ENCODE measurements around the gene GPATCH1.

Gene GPATCH1

GRCh38 chr19:33071887-33072286, 9.1 kb upstream of the GPATCH1 start:
- no peak for TF ChIP-seq FOXA1 (IDR thresholded peaks at IDR 0.05)
- no peak for TF ChIP-seq SUZ12 (IDR thresholded peaks at IDR 0.05)
- ChIA-PET POLR2A (interaction anchor here (0.7 kb wide), 1 partner anchor 9 kb away, joined by 5 read pairs; the partner anchor contains the start of gene GPATCH1), CTCF (no interaction called here)
- DNase-seq (ENCODE audit: extremely low spot score) = no peak

GRCh38 chr19:33075519-33075918, 5.5 kb upstream of the GPATCH1 start:
- TF ChIP-seq SP1 (IDR thresholded peaks at IDR 0.05) (no peak), SUZ12 (IDR thresholded peaks at IDR 0.05) (no peak), LEF1 (IDR thresholded peaks at IDR 0.05; ENCODE audit: borderline replicate concordance) (no peak), L3MBTL2 (conservative IDR thresholded peaks at IDR 0.05) (no peak)
- DNase-seq (ENCODE audit: extremely low spot score) = no peak
- POLR2A ChIA-PET = no interaction called here
- CTCF ChIA-PET = no interaction called here

GRCh38 chr19:33085570-33086128, 4.7 kb downstream of the GPATCH1 start:
- ChIA-PET CTCF (no interaction called here), POLR2A (no interaction called here)
- no peak for DNase-seq (ENCODE audit: extremely low spot score)

GRCh38 chr19:33086955-33087354, 6.0 kb downstream of the GPATCH1 start:
- POLR2A ChIA-PET = no interaction called here
- TF ChIP-seq NFRKB (IDR thresholded peaks at IDR 0.05) = no peak
- TF ChIP-seq SP1 (IDR thresholded peaks at IDR 0.05) = no peak
- no peak for TF ChIP-seq CTBP1 (IDR thresholded peaks at IDR 0.05; ENCODE audit: borderline replicate concordance)
- TF ChIP-seq PKNOX1 (IDR thresholded peaks at IDR 0.05) = no peak
- TF ChIP-seq ELF4 (IDR thresholded peaks at IDR 0.05) = no peak
- TF ChIP-seq FOXK2 (IDR thresholded peaks at IDR 0.05) = no peak
- no peak for TF ChIP-seq ARNT (IDR thresholded peaks at IDR 0.05)
- TF ChIP-seq SUZ12 (IDR thresholded peaks at IDR 0.05) = no peak
- no peak for TF ChIP-seq TARDBP (IDR thresholded peaks at IDR 0.05)
- no peak for DNase-seq (ENCODE audit: extremely low spot score)
- CTCF ChIA-PET = no interaction called here

More at GRCh38 chr19:33085570-33086128, 4.7 kb downstream of the GPATCH1 start:
- no peak for TF ChIP-seq LEF1 (IDR thresholded peaks at IDR 0.05; ENCODE audit: borderline replicate concordance)
- no peak for TF ChIP-seq CTBP1 (IDR thresholded peaks at IDR 0.05; ENCODE audit: borderline replicate concordance)
- no peak for TF ChIP-seq BHLHE40 (IDR thresholded peaks at IDR 0.05; ENCODE audit: borderline replicate concordance)
- no peak for TF ChIP-seq ZNF384 (IDR thresholded peaks at IDR 0.05)
- TF ChIP-seq SUZ12 (IDR thresholded peaks at IDR 0.05) = no peak
- TF ChIP-seq L3MBTL2 (conservative IDR thresholded peaks at IDR 0.05) = no peak
- TF ChIP-seq NFRKB (IDR thresholded peaks at IDR 0.05) = no peak
- no peak for TF ChIP-seq PKNOX1 (IDR thresholded peaks at IDR 0.05)
- no peak for TF ChIP-seq ELF4 (IDR thresholded peaks at IDR 0.05)
- TF ChIP-seq FOXM1 (IDR thresholded peaks at IDR 0.05; ENCODE audit: borderline replicate concordance) = no peak
- TF ChIP-seq HDGF (IDR thresholded peaks at IDR 0.05; ENCODE audit: borderline replicate concordance) = no peak
- TF ChIP-seq FOXA1 (IDR thresholded peaks at IDR 0.05) = no peak
- TF ChIP-seq TARDBP (IDR thresholded peaks at IDR 0.05) = no peak
- no peak for TF ChIP-seq FOXK2 (IDR thresholded peaks at IDR 0.05)
- TF ChIP-seq SP1 (IDR thresholded peaks at IDR 0.05) = no peak
- TF ChIP-seq ARNT (IDR thresholded peaks at IDR 0.05) = no peak

GRCh38 chr19:33089010-33089409, 8.0 kb downstream of the GPATCH1 start:
- TF ChIP-seq TARDBP (IDR thresholded peaks at IDR 0.05) (no peak), FOXK2 (IDR thresholded peaks at IDR 0.05) (no peak), PKNOX1 (IDR thresholded peaks at IDR 0.05) (no peak), LEF1 (IDR thresholded peaks at IDR 0.05; ENCODE audit: borderline replicate concordance) (no peak), ARNT (IDR thresholded peaks at IDR 0.05) (no peak), SP1 (IDR thresholded peaks at IDR 0.05) (no peak), SUZ12 (IDR thresholded peaks at IDR 0.05) (no peak), L3MBTL2 (conservative IDR thresholded peaks at IDR 0.05) (no peak), FOXA1 (IDR thresholded peaks at IDR 0.05) (no peak), NFRKB (IDR thresholded peaks at IDR 0.05) (no peak), HDGF (IDR thresholded peaks at IDR 0.05; ENCODE audit: borderline replicate concordance) (no peak), FOXM1 (IDR thresholded peaks at IDR 0.05; ENCODE audit: borderline replicate concordance) (no peak)
- CTCF ChIA-PET = no interaction called here
- DNase-seq (ENCODE audit: extremely low spot score) = no peak
- POLR2A ChIA-PET = no interaction called here

GRCh38 chr19:33090179-33090578, 9.2 kb downstream of the GPATCH1 start:
- ChIA-PET POLR2A (no interaction called here), CTCF (no interaction called here)
- DNase-seq (ENCODE audit: extremely low spot score) = no peak
- TF ChIP-seq LEF1 (IDR thresholded peaks at IDR 0.05; ENCODE audit: borderline replicate concordance) = no peak
- no peak for TF ChIP-seq FOXA1 (IDR thresholded peaks at IDR 0.05)
- no peak for TF ChIP-seq SP1 (IDR thresholded peaks at IDR 0.05)
- no peak for TF ChIP-seq FOXM1 (IDR thresholded peaks at IDR 0.05; ENCODE audit: borderline replicate concordance)
- TF ChIP-seq SUZ12 (IDR thresholded peaks at IDR 0.05) = no peak
- no peak for TF ChIP-seq TARDBP (IDR thresholded peaks at IDR 0.05)
- TF ChIP-seq L3MBTL2 (conservative IDR thresholded peaks at IDR 0.05) = no peak
